NCI-H524 treated with DMSO at 0.1 percent for 48 hours (cell line): ENCODE measurements around the gene RTL10.

Experiments
- DNase-seq: peaks from one replicate; lab custom pipeline; 2025; lab: John Stamatoyannopoulos, UW

Gene RTL10

DNA sequence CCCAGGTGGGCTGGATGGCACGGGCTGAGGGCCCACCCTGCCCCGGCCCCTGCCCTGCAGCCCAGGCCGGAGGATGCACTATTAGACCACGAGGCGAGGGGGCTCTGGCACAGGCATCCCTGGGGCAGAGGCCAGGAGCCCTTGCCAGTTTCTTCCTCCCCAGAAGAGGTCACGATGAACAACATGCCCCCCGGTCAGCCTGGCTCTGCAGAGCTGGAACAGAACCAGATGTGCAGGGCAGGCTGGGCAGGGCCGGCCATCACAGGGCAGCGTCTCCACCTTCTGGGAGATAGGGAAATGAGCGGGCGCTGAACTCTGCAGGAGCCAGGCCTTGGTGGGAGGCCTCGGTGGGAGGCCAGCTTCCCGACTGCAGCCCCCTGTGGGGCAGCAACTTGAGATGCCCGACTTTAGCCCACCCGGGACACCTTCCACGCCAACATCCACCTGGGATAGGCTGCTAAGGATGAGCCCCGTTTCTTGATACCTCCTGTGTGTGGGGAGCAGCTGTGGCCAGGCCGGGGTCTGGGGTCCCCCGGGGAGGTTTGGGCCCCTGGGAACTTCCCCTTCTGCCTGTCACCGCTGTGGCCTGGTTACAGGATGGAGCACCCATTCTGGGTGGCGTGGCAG is 21.8 kb upstream of the RTL10 start:
- no peak for DNase-seq

DNA sequence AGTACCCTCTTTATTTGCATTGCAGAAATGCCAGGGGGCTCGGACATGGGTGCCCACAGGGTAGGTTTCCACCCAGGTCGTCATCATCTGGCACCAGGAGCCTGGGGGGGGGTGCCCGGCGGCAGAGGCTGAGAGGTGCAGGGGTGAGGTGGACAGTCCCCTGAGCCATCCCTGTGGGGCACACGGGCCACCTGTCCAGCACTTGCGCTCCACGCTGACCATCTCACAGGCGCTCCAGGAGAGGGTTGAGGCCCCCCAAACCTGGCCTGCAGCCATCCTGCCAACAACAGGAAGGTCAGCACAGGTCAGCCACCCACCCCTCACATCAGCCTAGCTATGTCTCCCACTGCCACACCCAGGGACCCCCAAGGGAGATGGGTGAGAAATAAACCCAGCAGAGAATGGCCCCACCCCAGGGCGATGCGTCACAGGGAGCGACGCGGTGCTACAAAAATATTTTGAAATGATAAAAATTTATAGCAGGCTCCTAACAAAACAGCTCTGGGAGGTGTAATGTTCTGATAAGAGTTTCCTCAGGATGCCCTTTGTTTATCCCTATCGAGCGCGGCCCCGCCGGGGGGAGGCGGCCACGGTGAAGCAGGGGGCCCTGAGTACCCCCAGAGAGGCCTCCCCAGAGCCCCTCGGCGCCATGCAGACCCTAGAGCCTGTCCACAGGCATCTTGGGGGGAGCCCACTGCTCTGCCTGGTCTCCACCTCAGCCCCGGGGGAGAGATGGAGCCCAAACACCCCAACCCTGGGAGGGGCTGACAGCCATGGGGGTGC is 21.0 kb upstream of the RTL10 start:
- DNase-seq, result no peak

DNA sequence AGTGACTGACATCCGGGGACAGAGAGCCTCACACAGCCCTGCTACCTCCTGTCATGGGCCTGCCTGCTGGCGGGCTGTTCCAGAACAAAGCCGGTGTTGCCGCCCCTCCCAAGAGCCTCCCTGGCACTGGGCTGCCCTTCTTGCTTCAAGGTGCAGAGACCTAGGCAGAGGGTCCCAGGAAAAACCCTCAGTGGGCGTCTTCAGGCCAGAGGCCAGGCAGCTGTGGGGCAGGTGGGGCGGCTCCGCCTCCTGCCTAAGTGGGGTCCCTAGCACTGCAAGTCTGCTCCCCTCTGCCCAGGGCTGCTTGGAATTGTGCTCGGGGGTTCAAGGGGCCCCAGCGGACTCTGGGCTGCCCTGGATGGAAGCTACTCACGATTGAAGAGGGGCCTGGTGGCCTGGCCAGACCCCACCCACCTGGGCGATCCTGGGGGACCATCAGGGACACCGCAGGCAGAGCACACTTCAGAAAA is 20.4 kb upstream of the RTL10 start:
- DNase-seq, result no peak

DNA sequence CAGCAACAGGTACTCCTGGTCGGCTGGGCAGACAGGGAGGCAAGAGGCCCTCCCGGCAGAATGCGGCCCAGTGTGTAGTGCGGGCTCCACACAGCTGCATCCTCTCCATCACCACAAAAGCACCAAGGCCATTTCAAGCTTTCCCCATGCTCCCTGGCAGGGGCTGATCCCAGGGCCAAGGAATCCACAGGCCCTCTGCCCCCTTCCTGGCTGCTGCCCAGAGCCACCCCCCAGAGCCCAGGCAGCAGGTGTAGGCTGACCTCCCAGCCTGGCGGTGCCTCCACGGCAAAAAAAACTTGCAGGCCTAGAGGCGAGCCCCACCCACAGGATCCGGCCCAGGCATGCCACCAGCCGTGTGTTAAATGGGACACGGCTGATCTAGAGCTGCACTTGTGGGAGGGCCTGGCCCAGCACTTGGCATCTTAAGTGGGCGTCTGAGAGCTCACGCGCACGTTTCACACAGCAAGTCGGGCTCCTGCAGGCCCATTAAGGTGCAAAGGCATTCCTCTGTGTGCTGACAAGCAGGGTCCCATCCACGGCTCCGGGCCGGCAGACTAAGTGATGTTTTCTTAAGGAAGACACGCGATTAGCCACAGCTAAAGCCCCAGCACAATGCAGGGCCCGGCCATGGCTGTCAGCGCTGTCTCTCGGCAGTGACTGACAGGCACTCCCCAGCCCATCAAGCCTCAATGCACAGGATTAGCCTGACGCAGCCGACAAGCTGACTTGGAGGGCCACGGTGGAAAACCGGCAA is 19.8 kb upstream of the RTL10 start:
- no peak for DNase-seq

DNA sequence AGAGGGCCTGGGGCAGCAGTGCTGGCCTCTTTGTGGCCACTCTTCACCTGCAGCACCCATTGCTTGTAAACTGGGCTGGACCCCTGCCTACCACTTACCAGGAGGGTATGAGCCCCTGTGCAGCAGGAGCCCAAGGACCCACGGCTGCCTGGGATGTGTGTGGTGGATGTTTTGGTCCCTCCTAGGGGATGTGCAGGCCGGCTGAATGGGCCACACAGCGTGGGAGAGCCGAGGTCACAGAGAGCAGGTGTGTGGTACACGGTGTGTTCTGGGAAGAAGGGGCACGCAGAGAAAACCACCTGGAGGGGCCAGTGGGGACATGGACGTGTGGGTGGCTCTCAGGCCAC is 19.3 kb upstream of the RTL10 start:
- DNase-seq, result no peak

DNA sequence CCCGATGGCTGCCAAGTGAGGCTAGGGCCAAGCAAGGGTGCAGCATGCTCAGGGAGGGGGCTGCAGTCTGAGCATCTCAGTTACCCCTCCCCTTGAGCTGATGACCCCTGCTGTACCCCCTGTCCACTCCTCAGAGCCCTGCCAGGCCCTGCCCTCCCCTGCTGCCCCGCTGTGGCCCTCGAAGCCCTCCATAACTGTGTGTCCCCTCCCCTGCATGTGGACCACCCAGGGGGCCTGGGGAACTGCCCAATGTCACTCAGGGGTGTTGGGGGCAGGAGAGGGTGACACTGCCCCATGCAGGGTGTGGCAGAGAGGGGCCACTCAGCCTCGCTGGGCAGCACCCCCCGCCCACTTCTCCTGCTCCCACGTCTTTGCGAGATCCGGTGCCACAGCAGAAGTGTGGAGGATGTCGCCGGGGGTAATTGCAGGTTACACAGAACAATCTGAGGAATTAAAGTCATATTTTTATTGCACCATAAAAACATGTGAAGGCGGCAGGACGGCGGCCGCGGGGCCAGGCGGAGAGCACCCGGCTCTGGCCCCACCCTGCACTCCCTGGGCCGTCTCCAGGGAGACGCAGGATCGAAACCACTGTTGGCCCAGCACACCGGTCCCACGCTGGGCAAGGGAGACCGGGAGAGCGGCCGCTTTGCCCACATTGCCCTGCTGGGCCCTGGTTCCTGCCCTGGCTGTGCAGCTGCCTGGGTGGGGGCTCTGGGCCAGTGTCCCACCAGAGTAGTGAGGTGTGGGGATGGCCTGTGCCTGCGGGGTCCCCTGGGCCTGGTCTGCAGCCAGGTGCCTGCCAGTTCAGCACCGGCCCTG is 18.7 kb upstream of the RTL10 start:
- DNase-seq, result no peak

DNA sequence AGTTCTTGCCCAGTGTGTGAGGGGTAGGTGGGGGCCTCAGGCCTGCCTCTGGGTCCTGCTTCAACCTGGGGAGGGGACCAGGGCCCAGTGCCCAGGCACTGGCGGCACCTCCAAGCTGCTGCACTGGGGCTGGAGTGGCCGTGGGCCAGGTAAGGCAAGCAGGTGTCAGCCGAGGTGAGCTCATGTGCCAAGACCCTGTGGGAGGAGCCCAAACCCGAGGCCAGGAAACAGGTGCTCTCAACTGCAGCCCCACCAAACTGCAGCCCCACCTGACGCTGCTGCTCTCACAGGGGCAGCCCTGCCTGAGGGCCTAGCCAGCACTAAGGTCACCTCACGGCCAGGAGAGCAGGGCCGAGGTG is 18.1 kb upstream of the RTL10 start:
- no peak for DNase-seq

DNA sequence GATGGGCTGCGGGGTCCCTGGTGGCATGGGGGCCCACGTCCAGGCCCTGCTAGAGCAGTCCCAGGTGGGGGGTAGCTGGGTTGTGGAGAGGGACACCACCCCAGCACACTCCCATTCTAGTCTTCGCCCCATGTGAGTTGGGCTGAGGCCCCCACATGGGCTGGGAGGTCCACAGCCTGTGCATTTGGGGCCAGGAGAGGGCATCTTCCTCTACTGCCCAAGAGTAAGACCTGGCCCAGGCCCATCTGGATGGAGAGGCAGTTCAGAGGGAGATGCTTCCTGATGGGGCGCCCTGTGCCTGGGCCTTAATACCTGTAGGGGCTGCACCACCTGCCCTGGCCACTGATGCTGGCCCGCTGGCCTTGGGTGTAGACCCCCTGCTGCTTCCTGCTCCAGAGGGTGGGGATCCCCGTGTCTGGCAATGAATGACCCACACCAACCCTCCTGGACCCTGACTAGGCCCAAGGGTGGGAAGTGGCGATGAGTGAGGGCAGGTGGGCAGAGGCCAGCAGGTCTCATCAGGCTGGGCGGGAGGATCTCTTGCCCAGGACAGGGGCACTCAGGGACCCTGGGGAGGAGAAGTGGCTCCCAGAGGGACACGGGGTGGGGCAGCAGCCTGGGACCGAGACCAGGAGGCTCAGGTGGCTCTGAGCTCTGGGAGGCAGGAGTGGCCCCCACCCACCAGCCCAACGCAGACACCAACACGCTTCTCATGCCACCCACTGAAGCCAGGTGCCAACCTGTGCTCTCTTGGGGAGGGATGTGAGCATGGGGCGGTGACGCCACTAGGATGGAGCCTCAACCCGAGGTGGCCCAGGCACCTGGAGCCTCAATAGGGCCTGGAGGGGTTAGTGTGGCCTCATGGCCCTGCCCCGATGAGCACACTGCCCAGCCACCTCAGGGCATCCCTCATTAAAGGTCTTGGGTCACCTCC is 17.4 kb upstream of the RTL10 start:
- no peak for DNase-seq

DNA sequence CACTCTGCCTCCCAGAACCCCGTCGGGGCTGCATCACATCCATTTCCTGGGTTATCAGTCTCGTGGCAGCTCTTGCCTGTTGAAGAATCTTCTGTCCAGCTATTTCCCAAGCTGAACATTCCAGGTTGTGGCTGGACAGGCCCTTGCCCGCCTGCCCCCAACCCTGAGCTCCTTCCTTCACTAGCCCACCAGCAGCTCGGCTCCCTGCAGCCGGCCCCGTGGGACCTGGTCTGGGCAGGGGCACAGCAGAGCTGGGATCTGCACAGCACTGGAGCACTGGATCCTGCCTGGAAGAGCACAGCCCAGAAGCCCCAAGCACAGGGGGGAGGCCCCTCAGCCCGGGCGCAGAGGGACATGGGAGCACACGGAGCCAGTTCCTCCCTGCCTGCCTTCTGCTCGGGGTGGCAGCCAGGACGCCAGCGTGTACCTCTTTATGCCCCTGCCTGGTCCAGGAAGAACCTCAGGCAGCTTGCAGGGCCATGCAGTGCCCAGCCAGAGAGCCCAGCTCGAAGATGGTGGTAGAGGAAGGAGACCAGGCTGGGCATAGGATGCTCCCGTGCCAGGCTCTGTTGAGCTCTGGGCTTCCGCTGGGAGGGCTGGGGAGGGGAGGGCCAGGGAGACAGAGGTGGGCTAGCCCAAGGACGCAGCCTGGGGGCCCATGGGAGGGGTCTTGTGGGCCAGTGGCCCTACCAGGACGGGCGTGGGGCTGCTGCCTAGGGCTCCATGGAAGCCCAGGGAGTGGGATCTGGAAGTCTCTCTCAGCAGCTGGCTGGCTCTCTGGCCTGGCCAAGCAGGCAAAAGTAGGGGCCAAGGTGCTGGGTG is 16.6 kb upstream of the RTL10 start:
- no peak for DNase-seq

DNA sequence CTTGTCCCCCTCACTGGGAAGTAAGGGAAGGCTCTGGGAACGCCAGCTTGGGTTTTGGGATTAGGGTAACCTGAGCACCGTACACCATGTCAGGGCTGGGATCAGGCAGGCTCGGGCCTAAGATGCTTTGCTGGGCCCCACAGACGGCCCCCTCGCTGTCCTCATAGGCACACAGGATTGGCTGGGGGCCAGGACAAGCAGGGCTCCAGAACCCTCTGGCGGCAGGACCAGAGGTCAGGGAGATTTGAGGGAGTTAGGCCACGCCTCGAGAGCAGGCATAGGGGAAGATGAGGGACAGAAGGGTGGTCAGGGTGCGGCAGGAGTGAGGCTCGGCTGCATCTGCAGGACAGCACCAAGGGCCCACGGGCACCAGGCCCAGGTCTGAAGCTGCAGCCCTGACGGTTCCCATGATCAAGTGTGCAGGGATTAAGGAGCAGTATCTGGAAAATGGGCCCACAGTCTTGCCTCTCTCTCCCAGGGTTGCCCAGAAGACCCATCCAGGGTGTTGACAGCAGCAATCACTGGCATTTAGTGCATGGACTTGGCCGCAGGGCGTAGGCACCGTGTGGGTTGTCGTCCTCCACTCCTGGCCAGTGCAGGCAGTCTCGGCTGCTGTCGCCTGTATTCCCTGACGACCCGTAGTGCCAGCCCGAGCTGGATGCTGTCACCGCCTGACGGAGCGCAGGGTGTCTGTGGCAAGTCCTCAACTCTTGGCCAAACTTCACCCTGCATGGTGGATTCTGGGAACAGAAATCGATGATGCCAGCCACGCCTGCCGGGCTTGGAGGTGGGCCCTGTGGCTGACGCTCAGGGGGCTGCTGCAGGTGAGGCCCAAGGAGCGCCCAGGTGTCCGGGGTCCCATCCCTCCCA is 15.7 kb upstream of the RTL10 start:
- peak; percentile 90 for DNase-seq

DNA sequence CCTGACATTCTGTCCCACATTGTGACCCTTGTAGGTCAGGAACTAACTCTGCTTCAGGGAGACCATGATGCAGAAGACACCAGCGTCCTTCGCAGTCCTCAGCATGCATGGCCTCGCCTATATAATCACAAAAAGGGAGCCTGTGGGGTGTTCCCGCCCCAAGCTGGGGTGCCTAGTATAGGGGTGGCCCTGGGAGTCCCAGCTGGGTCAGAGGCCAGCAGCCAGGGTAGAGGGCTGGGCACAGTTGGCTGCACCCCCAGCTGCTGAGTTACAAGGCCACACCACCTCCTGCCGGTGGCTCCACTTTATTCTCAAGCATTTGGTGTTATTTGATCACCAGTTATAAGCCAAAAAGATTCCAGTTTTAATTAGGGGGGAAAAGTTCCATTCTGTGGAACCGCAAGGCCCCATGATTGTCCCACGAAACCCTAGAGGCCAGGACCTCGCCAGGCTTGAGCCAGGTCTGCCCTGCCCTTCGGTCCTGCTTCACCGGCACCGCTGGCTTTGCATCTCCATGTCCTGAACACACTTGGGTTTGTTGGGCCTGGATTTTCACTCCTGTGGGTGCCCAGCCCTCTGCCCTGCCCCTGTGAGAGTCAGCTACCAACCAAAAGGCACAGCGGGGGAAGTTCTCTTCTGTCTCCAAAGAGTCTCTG is 15.0 kb upstream of the RTL10 start:
- DNase-seq, result no peak

DNA sequence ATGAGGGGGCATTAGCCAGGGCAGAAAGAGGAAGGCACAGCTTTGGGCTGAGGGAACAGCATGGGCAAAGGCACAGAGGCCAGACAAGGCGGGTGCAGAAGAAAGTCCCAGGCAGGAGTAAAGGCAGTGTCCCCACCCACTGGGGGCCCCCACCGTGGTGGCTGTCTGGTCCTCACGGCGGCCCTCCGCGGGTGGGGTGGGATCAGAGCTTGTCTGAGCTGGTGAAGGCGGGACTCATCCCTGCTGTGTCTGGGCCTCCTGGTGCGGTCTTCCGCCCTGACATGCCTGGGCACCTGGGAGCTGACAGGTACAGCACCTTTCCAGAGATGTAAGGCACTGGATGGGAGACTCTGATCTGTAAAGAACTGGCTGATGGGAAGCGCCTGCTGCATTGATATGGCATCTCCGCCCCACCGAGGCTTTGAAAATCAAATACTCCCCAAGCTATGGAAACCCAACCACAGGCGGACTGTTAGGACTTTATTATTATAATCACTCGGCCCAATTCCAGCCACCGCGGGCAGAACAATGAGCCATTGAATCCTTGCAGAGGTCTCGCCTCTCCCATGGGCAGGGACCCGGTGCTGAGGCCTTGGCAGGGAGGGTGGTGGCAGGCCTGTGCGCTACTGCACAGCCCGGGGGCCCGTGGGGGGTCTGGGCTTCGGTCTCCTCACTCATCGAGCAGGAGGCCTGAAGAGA is 14.2 kb upstream of the RTL10 start:
- no peak for DNase-seq

DNA sequence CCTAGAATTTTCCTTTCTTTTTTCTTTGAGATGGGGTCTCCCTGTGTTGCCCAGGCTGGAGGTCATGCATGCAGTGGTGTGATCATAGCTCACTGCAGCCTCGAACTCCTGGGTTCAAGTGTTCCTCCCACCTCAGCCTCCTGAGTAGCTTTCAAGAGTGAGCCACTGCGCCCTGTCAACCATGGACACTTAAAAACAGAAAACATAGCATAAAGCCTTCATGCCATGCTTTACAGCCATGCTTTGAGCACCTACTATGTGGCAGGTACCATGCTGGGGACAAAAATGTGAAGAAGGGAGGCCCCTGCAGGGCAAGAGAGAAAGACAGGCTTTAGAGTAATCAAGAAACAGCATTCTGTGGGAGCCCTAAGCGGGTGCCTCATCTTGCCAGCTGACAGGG is 13.7 kb upstream of the RTL10 start:
- no peak for DNase-seq

DNA sequence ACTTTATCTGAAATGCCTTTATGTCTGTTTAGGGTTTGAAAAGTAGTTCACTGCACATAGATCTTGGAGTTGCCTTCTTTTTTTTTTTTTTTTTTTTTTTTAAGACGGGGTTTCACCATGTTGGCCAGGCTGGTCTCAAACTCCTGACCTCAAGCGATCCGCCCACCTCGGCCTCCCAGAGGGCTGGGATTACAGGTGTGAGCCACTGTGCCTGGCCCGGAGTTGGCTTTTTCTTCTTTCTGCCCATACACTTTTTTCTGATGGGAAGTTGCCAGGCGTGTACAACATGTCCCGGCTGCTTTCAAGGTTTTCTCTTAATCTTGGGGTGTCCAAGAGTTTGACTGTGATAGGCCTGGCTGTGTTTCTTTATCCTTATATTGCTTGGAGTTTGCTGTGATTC is 12.9 kb upstream of the RTL10 start:
- DNase-seq, result no peak

DNA sequence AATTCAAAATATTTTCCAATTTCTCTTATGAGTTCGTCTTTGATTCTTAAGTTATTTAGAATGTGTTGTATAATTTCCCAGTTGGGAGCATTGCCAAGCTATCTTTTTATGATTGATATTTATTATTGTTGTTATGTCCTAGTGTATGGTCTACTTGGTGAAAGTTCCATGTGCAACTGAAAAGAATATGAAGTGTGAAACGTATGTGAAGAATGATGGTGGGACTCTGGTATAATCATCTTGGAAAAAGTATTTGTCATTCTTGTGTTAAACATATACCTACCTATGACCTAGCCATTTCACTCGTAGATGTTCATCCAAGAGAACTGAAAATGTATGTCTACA is 12.0 kb upstream of the RTL10 start:
- DNase-seq, result no peak

DNA sequence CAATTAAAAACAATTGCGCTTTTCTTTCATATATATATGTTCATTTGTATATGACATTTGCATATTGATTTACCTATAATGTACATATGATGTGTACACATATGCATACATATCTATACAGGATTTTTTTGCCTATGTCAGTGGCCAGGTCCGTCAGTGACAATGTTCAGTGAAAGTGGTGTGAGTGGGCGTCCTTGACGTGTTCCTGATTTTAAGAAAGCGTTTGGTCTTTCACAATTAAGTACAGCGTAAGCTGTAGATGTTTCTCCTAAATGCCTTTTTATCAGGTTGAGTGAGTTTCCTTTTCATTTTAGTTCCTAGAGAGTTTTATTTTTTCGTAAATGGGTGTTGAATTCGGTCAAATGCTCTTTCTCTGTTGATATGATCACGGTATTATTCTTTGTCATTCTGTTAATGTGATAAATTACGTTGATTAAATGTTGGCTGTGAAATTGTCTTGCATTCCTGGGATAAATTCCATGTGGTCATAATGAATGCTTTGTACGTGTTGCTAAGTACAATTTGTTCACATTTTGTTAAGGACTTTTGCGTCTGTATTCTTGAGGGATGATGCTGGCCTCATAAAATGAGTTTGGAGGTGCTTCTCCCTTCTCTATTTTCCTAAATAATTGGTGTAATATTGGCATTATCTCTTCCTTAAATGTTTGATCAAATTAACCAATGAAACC is 10.6 kb upstream of the RTL10 start:
- no peak for DNase-seq

DNA sequence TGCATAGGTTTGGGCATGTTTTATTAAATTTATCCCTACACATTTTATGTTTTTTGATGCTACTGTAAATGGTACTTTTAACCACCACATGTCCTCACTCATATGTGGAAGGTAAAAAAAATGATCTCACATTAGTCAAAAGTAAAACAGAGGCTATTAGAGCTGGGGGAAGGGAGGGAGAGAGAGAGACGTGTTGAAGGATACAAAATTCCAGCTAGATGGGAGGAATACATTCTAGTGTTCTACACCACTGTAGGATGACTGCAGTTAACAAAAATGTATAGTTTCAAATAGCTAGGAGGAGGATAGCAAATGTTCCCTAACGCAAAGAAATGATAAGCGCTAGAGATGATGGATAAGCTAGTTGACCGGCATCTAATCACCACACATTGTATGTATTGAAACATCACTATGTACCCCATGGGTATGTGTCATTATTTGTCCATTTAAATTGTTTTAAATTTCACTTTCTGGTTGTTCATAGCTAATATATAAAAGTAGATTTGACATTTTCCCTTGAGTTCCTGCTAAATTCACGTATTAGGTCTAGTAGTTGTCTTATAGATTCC is 9.9 kb upstream of the RTL10 start:
- no peak for DNase-seq
